ENCODE results near the gene DGCR6L. TPM values are rescaled to one million over a fixed set of nuclear protein-coding genes. Genes with fewer than 3 reads are reported as not detected.
"Not testable (repeated sequence)": the region's sequence is repeated elsewhere in the genome, so short reads cannot be mapped to it uniquely, and the experiment has no call there.

Gene DGCR6L
- total RNA-seq, 2 experiments from 2014 or later, result 22.5 to 37.8 TPM

DNA sequence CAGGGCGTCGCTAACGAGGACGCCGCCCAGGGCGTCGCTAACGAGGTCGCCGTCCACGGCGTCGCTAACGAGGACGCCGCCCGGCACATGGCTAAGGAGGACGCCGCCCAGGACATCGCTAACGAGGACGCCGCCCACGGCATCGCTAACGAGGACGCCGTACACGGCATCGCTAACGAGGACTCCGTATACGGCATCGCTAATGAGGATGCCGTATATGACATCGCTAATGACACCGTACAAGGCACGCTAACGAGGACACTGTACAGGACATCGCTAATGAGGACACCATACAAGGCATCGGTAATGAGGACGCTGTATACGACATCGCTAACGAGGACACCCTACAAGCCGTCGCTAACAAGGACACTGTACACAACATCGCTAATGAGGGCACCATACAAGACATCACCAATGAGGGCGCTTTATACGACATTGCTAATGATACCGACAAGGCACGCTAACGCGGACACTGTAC, 41.9 kb upstream of the DGCR6L start:
- H3K27ac ChIP-seq (ENCODE audit: low read depth, low read length, poor library complexity, severe bottlenecking); H3K79me2 ChIP-seq (ENCODE audit: insufficient read depth, low read depth, low read length); H3K4me3 ChIP-seq (ENCODE audit: low read depth, low read length, poor library complexity, severe bottlenecking); H3K4me2 ChIP-seq (ENCODE audit: low read length); H4K20me1 ChIP-seq (ENCODE audit: insufficient read depth, low read length); H3K4me1 ChIP-seq (ENCODE audit: insufficient read depth, low read length, poor library complexity, severe bottlenecking); intact Hi-C loops (cut with micrococcal nuclease; ENCODE audit: unreplicated experiment); H3K9me2 ChIP-seq (ENCODE audit: insufficient read depth, low read length); POLR2A ChIA-PET; DNase-seq (ENCODE audit: low spot score); H3K9me3 ChIP-seq (ENCODE audit: low read length); H3K36me3 ChIP-seq (ENCODE audit: insufficient read depth, low read length); CTCF ChIA-PET (ENCODE audit: unreplicated experiment); BruUV-seq (replicated peaks); H2AFZ ChIP-seq (ENCODE audit: low read length): not testable (repeated sequence)

DNA sequence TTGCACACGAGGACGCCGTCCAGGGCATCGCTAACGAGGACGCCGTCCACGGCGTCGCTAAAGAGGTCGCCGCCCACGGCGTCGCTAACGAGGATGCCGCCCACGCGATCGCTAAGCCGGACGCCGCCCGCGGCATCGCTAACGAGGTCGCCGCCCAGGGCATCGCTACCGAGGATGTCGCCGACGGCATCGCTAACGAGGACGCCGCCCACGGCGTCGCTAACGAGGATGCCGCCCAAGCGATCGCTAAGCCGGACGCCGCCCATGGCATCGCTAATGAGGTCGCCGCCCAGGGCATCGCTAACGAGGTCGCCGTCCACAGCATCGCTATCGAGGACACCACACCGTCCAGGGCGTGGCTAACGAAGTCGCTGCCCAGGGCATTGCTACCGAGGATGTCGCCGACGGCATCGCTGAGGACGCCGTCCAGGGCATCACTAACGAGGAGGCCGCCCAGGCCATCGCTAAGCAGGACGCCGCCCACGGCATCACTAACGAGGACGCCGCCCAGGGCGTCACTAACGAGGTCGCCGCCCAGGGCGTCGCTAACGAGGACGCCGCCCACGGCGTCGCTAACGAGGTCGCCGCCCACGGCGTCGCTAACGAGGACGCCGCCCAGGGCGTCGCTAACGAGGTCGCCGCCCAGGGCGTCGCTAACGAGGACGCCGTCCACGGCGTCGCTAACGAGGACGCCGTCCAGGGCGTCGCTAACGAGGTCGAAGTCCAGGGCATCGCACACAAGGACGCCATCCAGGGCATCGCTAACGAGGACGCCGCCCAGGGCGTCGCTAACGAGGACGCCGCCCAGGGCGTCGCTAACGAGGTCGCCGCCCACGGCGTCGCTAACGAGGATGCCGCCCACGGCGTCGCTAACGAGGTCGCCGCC, 41.2 kb upstream of the DGCR6L start:
- DNase-seq (ENCODE audit: low spot score); H3K9me2 ChIP-seq (ENCODE audit: insufficient read depth, low read length); H4K20me1 ChIP-seq (ENCODE audit: insufficient read depth, low read length); H2AFZ ChIP-seq (ENCODE audit: low read length); CTCF ChIA-PET (ENCODE audit: unreplicated experiment); H3K9me3 ChIP-seq (ENCODE audit: low read length); intact Hi-C loops (cut with micrococcal nuclease; ENCODE audit: unreplicated experiment); H3K79me2 ChIP-seq (ENCODE audit: insufficient read depth, low read depth, low read length); POLR2A ChIA-PET; H3K4me1 ChIP-seq (ENCODE audit: insufficient read depth, low read length, poor library complexity, severe bottlenecking); H3K4me3 ChIP-seq (ENCODE audit: low read depth, low read length, poor library complexity, severe bottlenecking); H3K27ac ChIP-seq (ENCODE audit: low read depth, low read length, poor library complexity, severe bottlenecking); H3K36me3 ChIP-seq (ENCODE audit: insufficient read depth, low read length); BruUV-seq (replicated peaks); H3K4me2 ChIP-seq (ENCODE audit: low read length): not testable (repeated sequence)

DNA sequence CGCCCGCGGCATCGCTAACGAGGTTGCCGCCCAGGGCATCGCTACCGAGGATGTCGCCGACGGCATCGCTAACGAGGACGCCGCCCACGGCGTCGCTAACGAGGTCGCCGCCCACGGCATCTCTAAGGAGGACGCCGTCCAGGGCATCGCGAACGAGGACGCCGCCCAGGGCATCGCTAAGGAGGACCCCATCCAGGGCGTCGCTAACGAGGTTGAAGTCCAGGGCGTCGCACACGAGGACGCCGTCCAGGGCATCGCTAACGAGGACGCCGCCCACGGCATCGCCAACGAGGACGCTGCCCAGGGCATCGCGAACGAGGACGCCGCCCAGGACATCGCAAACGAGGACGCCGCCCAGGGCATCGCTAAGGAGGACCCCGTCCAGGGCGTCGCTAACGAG, 40.4 kb upstream of the DGCR6L start:
- CTCF ChIA-PET (ENCODE audit: unreplicated experiment); H3K4me1 ChIP-seq (ENCODE audit: insufficient read depth, low read length, poor library complexity, severe bottlenecking); intact Hi-C loops (cut with micrococcal nuclease; ENCODE audit: unreplicated experiment); POLR2A ChIA-PET; H3K27ac ChIP-seq (ENCODE audit: low read depth, low read length, poor library complexity, severe bottlenecking); H3K9me2 ChIP-seq (ENCODE audit: insufficient read depth, low read length); H4K20me1 ChIP-seq (ENCODE audit: insufficient read depth, low read length); H2AFZ ChIP-seq (ENCODE audit: low read length); BruUV-seq (replicated peaks); H3K79me2 ChIP-seq (ENCODE audit: insufficient read depth, low read depth, low read length); H3K4me3 ChIP-seq (ENCODE audit: low read depth, low read length, poor library complexity, severe bottlenecking); H3K36me3 ChIP-seq (ENCODE audit: insufficient read depth, low read length); H3K9me3 ChIP-seq (ENCODE audit: low read length); H3K4me2 ChIP-seq (ENCODE audit: low read length); DNase-seq (ENCODE audit: low spot score): not testable (repeated sequence)

DNA sequence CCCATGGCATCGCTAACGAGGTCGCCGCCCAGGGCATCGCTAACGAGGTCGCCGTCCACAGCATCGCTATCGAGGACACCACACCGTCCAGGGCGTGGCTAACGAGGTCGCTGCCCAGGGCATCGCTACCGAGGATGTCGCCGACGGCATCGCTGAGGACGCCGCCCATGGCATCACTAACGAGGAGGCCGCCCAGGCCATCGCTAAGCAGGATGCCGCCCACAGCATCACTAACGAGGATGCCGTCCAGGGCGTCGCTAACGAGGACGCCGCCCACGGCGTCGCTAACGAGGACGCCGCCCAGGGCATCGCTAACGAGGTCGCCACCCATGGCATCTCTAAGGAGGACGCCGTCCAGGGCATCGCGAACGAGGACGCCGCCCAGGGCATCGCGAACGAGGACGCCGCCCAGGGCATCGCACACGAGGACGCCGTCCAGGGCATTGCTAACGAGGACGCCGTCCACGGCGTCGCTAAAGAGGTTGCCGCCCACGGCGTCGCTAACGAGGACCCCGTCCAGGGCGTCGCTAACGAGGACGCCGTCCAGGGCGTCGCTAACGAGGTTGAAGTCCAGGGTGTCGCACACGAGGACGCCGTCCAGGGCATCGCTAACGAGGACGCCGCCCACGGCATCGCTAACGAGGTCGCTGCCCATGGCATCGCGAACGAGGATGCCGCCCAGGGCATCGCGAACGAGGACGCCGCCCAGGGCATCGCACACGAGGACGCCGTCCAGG, 38.8 kb upstream of the DGCR6L start:
- BruUV-seq (replicated peaks); H3K4me1 ChIP-seq (ENCODE audit: insufficient read depth, low read length, poor library complexity, severe bottlenecking); H2AFZ ChIP-seq (ENCODE audit: low read length); H3K36me3 ChIP-seq (ENCODE audit: insufficient read depth, low read length); intact Hi-C loops (cut with micrococcal nuclease; ENCODE audit: unreplicated experiment); H3K4me3 ChIP-seq (ENCODE audit: low read depth, low read length, poor library complexity, severe bottlenecking); H3K79me2 ChIP-seq (ENCODE audit: insufficient read depth, low read depth, low read length); H3K27ac ChIP-seq (ENCODE audit: low read depth, low read length, poor library complexity, severe bottlenecking); DNase-seq (ENCODE audit: low spot score); CTCF ChIA-PET (ENCODE audit: unreplicated experiment); H3K9me3 ChIP-seq (ENCODE audit: low read length); H3K4me2 ChIP-seq (ENCODE audit: low read length); H4K20me1 ChIP-seq (ENCODE audit: insufficient read depth, low read length); H3K9me2 ChIP-seq (ENCODE audit: insufficient read depth, low read length); POLR2A ChIA-PET: not testable (repeated sequence)

DNA sequence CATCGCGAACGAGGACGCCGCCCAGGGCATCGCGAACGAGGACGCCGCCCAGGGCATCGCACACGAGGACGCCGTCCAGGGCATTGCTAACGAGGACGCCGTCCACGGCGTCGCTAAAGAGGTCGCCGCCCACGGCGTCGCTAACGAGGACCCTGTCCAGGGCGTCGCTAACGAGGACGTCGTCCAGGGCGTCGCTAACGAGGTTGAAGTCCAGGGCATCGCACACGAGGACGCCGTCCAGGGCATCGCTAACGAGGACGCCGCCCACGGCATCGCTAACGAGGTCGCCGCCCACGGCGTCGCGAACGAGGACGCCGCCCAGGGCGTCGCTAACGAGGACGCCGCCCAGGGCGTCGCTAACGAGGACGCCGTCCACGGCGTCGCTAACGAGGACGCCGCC, 38.1 kb upstream of the DGCR6L start:
- H3K27ac ChIP-seq (ENCODE audit: low read depth, low read length, poor library complexity, severe bottlenecking); POLR2A ChIA-PET; H3K9me3 ChIP-seq (ENCODE audit: low read length); BruUV-seq (replicated peaks); H3K4me3 ChIP-seq (ENCODE audit: low read depth, low read length, poor library complexity, severe bottlenecking); H3K9me2 ChIP-seq (ENCODE audit: insufficient read depth, low read length); H3K79me2 ChIP-seq (ENCODE audit: insufficient read depth, low read depth, low read length); H3K36me3 ChIP-seq (ENCODE audit: insufficient read depth, low read length); DNase-seq (ENCODE audit: low spot score); H3K4me2 ChIP-seq (ENCODE audit: low read length); H4K20me1 ChIP-seq (ENCODE audit: insufficient read depth, low read length); H3K4me1 ChIP-seq (ENCODE audit: insufficient read depth, low read length, poor library complexity, severe bottlenecking); CTCF ChIA-PET (ENCODE audit: unreplicated experiment); intact Hi-C loops (cut with micrococcal nuclease; ENCODE audit: unreplicated experiment); H2AFZ ChIP-seq (ENCODE audit: low read length): not testable (repeated sequence)

DNA sequence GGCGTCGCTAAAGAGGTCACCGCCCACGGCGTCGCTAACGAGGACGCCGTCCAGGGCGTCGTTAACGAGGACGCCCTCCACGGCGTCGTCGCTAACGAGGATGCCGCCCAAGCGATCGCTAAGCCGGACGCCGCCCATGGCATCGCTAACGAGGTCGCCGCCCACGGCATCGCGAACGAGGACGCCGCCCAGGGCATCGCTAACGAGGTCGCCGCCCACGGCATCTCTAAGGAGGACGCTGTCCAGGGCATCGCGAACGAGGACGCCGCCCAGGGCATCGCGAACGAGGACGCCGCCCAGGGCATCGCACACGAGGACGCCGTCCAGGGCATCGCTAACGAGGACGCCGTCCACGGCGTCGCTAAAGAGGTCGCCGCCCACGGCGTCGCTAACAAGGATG, 37.0 kb upstream of the DGCR6L start:
- intact Hi-C loops (cut with micrococcal nuclease; ENCODE audit: unreplicated experiment), result not testable (repeated sequence)

More for the DNA sequence above, 37.0 kb upstream of the DGCR6L start:
- H3K4me3 ChIP-seq (ENCODE audit: low read depth, low read length, poor library complexity, severe bottlenecking); H3K27ac ChIP-seq (ENCODE audit: low read depth, low read length, poor library complexity, severe bottlenecking); H4K20me1 ChIP-seq (ENCODE audit: insufficient read depth, low read length); H3K79me2 ChIP-seq (ENCODE audit: insufficient read depth, low read depth, low read length); H3K9me2 ChIP-seq (ENCODE audit: insufficient read depth, low read length); BruUV-seq (replicated peaks); H3K4me2 ChIP-seq (ENCODE audit: low read length); DNase-seq (ENCODE audit: low spot score); H3K9me3 ChIP-seq (ENCODE audit: low read length); H2AFZ ChIP-seq (ENCODE audit: low read length); H3K4me1 ChIP-seq (ENCODE audit: insufficient read depth, low read length, poor library complexity, severe bottlenecking); POLR2A ChIA-PET; H3K36me3 ChIP-seq (ENCODE audit: insufficient read depth, low read length); CTCF ChIA-PET (ENCODE audit: unreplicated experiment): not testable (repeated sequence)

Data from OCI-LY7 (cell line).